ENCODE data around the gene NFAM1. TPM values are rescaled to one million over a fixed set of nuclear protein-coding genes. Genes with fewer than 3 reads are reported as not detected.
A peak's percentile ranks its signal among the peaks of the same experiment; 100 is the strongest.

Gene NFAM1
- total and polyA plus RNA-seq, 2 of the 13 experiments (the other 11 are each of a cell fraction or from before 2014, with no cell fraction given): 0.03 TPM; not detected in 1

GRCh38 chr22:42414565-42415303 lies 17.5 kb downstream of the NFAM1 start (continued):
- TF ChIP-seq GLMP (CRISPR knock-in tag; IDR thresholded peaks at IDR 0.05; ENCODE audit: borderline replicate concordance) (no peak), CBX1 (IDR thresholded peaks at IDR 0.05; ENCODE audit: low read depth) (no peak), ZMYM3 (CRISPR knock-in tag; IDR thresholded peaks at IDR 0.05) (peak; percentile 31; the same call in 1 of the 2 replicates), ARNT (IDR thresholded peaks at IDR 0.05) (no peak), ZNF253 (CRISPR knock-in tag; IDR thresholded peaks at IDR 0.05; ENCODE audit: borderline replicate concordance) (no peak), SSRP1 (CRISPR knock-in tag; IDR thresholded peaks at IDR 0.05) (no peak), SATB2 (CRISPR knock-in tag; IDR thresholded peaks at IDR 0.05) (no peak), SPEN (CRISPR knock-in tag; IDR thresholded peaks at IDR 0.05; ENCODE audit: low read depth) (no peak), ZNF556 (CRISPR knock-in tag; IDR thresholded peaks at IDR 0.05; ENCODE audit: borderline replicate concordance) (no peak), ZBTB21 (CRISPR knock-in tag; IDR thresholded peaks at IDR 0.05) (no peak), DBP (CRISPR knock-in tag; IDR thresholded peaks at IDR 0.05; ENCODE audit: not compliant biosample characterization) (no peak), ZBTB44 (CRISPR knock-in tag; IDR thresholded peaks at IDR 0.05) (no peak), KDM1A (CRISPR knock-in tag; IDR thresholded peaks at IDR 0.05) (no peak), ZNF383 (CRISPR knock-in tag; IDR thresholded peaks at IDR 0.05; ENCODE audit: borderline replicate concordance) (no peak), ZNF296 (CRISPR knock-in tag; conservative IDR thresholded peaks at IDR 0.05) (no peak), MLX (CRISPR knock-in tag; IDR thresholded peaks at IDR 0.05) (no peak), ZNF280B (CRISPR knock-in tag; IDR thresholded peaks at IDR 0.05; ENCODE audit: borderline replicate concordance) (no peak), EHMT2 (IDR thresholded peaks at IDR 0.05; ENCODE audit: borderline replicate concordance, low read depth, low read length) (no peak), ZNF446 (CRISPR knock-in tag; IDR thresholded peaks at IDR 0.05) (peak; percentile 26; the same call in 1 of the 2 replicates)
